DMS53 treated with DMSO at 0.1 percent for 48 hours (cell line): ENCODE data around the gene ANKK1.

Experiments used
- DNase-seq: peaks from one replicate; lab custom pipeline; 2025; ENCODE audit not compliant: unreplicated experiment; lab: John Stamatoyannopoulos, UW

Gene ANKK1

GRCh38 chr11:113407163-113407562 is 19.6 kb downstream of the ANKK1 start:
- no peak for DNase-seq

DNA sequence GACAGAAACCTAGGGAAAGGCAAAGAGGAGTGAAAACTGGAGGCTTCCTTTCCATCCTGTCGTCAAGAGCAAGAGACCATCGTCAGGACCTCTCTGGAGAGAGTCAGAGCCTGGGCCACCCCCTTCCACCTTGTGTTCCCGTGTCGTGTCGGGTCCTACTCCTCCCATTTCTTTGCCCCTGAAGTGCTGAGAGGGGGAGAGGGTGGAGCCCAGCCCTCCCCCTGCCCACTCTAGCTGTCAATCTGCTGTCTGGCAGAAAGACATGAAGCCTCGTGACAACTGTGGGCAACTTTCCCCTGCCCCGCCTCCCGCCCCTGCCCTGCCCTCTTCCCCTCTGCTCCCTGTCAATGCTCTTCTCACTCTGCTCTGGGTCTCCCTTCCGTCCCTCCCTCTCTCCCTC is 20.6 kb downstream of the ANKK1 start:
- no peak for DNase-seq

- no peak for DNase-seq
Measured at GRCh38 chr11:113408887-113409286, 21.3 kb downstream of the ANKK1 start.

GRCh38 chr11:113409526-113409925 is 21.9 kb downstream of the ANKK1 start:
- DNase-seq = no peak

DNA sequence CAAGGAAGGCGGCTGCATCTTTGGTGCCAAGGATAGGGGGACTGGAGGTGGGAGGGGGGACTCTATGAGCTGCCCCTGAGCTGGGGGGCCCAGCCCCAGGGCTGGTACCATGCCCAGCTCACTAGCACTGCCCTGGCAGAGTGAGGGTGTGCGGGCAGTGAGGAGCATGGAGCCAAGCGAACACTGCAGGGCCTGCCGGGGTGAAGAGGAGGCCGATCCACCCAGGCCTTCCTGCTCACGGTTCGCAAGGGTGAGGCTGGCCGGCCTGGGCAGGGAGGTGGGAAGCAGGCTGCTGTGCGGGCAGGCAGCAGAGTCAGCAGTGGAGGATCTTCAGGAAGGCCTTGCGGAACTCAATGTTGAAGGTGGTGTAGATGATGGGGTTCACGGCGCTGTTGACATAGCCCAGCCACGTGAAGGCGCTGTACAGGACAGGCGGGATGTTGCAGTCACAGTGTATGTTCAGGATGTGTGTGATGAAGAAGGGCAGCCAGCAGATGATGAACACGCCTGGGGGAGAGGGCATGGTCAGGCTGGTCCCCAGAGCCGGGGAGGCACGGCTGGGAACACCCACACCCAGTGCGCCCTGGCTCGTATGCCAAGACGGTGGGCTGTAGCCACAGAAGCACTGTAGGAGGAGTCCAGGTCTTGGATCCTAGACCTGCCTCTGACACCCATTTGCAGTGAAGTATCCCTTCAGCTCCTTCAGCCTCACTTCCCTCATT is 23.0 kb downstream of the ANKK1 start:
- no peak for DNase-seq

DNA sequence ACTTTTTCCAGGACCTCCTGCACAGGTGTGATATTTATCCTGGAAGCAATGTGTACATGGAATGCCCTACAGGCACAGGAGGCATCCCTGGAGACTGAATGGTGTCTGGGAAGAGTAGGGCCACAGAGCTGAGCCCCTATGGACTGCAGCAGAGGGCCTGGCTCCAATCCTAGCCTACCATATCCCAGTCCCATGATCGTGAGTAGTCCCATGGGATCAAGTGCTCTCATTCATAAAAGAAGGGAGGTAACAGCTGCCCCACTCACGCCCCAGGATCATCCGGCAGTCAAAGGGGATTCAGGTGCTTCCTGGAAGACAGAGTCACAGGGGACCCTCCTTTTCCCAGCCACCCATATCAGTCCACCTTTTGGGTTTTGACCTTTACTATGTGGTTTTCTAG is 24.0 kb downstream of the ANKK1 start:
- no peak for DNase-seq

DNA sequence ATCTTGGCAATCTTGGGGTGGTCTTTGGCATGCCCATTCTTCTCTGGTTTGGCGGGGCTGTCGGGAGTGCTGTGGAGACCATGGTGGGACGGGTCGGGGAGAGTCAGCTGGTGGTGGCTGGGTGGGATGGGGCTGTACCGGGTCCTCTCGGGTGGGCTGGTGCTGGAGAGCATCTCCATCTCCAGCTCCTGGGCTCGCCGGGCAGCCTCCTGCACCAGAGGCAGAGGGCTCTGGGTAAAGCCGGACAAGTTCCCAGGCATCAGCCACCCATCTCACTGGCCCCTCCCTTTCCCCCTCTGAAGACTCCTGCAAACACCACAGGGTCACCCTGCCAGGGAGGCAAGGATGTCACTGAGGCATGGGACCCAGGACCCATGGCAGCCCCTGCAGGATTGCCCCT is 25.1 kb downstream of the ANKK1 start:
- DNase-seq = no peak

GRCh38 chr11:113415343-113415742 is 27.8 kb downstream of the ANKK1 start:
- no peak for DNase-seq

DNA sequence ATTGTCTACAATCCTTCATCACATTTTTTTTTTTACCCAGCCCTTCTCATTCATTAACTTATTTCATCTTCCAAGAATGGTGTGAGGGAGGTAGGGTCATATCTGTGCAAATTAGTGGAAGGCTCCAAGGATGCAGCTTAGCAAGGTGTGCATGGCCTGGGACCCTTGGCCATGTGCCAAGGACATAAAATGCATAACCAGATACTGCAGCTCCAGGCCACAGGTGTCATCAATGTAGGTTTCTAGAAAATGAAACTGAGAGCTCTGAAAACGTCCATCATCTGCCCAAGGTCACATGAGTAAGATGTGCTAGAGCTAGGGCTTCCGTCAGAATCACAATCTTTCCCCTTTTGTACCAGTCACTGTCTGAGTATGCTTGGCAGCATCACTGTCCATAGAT is 29.8 kb downstream of the ANKK1 start:
- DNase-seq = no peak

DNA sequence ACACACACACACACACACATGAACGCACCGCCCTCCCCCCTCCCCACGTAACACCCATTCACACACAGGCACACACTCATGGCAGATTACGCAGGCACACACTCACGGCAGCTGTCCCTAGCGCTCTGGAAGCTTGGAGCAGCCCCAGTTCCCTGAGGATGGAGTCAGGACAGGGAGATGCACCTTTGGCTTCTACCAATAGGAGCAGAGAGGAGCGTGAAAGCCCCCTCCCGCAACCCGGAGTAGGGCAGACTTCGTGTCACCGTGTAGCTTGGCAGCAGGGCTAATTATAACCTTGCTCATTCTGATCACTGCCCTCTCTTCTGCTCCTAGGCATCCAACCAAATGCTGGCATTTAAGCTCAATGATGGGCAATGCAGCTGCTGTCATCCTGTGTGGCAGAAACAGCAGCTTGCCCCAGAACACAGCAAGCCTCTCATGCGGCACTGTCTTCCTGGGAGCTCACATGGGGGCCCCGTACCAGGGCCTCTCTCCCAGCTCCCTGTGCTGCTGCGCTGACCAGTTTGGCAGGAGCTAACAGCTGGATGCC is 31.9 kb downstream of the ANKK1 start:
- DNase-seq = no peak

GRCh38 chr11:113420808-113421207 is 33.2 kb downstream of the ANKK1 start:
- no peak for DNase-seq

DNA sequence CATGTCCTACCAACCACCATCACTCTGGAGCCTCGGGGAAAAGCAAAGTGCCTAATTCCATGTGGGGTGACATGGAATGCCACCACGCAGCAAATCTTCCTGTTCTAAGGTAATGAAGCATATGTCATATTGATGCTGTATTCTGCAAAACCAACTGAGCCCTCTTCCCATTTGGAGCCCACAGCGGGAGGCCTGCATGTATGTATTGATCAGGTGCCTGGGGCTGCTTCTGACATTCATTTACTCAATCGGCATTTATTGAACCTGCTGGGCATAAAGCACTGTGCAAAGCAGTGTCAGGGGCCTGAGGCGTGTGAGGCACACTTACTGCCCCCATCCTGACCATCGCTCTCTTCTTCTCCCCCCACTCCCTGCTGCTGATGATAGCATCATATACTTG is 39.1 kb downstream of the ANKK1 start:
- no peak for DNase-seq

DNA sequence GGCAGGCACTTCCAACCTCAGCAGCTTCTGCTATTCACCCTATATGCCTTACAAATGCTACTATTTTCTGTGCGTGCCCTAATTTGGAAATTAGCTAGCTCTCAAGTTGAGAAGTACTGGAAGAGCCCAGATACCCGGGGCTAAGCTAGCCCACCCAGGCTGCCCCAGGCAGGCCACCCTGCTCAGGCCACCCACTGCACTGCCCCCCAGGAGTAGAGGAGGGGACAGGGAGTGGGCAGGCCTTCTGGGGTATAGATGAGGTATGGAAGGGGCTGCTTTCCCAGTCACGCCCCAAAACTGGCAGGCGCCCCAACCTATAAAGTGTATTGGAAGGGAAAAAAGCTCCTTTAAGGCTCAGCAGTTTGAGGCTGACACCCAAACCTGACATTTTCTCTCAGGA is 44.2 kb downstream of the ANKK1 start:
- no peak for DNase-seq

DNA sequence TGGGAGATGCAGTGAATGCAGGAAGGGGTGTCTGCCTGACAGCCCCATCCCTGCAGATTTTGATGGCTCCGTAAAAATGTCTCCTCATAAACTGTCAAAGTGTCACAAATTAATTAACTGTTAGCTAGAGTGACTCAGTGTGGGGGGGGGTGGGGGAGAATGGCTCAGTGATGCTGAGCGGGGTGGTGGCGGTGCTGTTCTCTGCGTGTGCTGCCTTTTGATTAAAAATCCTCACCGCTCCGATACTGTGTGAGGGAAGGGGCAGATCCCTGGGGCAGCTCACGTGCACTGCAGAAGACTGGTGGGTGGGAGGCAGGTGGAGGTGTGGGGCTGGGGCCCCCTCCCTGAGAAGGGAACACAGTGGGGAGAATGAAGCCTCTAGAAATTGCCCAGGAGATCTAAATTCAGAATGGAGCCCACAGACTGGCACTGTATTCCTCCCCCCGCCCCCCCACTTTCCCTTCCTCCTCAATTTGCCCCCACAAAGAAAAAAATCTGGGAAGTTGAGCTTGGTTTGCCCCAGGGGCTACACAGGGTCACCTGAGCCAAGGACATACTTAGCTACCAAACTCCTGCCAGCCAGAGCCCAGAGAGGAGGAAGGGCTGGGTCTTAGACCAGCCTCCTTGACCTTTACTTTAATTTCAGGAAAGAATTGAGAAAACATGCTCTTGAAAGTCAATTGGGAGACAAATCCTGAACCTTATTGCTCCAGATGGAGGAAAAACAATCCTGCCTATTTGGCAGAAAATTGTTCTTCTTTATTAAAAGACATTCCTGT is 47.8 kb downstream of the ANKK1 start:
- DNase-seq = no peak

GRCh38 chr11:113436672-113437252 is 49.2 kb downstream of the ANKK1 start:
- no peak for DNase-seq

DNA sequence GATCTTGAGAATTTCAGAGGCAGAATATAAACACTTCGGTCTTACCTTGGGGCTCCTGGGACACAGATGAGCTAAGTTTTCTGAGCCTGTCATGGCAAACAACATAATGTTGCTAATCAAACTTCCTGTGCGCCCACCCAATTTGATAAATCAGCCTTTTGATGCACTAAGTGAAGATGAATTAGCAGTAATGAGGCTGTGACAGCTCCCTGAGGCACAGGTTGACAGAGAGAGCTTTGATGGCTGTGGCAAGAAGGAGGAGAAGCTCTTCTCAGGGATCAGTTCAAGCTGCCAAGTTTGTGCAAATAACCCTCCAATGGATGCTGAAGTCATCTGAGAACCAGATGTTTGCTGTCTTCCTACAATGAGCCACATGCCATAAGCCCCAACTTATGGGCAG is 53.2 kb downstream of the ANKK1 start:
- no peak for DNase-seq

GRCh38 chr11:113444502-113445123 is 57.0 kb downstream of the ANKK1 start:
- DNase-seq = no peak

GRCh38 chr11:113446112-113446511 is 58.5 kb downstream of the ANKK1 start:
- DNase-seq = no peak

- DNase-seq = no peak
Measured at GRCh38 chr11:113446938-113447337, 59.4 kb downstream of the ANKK1 start.

DNA sequence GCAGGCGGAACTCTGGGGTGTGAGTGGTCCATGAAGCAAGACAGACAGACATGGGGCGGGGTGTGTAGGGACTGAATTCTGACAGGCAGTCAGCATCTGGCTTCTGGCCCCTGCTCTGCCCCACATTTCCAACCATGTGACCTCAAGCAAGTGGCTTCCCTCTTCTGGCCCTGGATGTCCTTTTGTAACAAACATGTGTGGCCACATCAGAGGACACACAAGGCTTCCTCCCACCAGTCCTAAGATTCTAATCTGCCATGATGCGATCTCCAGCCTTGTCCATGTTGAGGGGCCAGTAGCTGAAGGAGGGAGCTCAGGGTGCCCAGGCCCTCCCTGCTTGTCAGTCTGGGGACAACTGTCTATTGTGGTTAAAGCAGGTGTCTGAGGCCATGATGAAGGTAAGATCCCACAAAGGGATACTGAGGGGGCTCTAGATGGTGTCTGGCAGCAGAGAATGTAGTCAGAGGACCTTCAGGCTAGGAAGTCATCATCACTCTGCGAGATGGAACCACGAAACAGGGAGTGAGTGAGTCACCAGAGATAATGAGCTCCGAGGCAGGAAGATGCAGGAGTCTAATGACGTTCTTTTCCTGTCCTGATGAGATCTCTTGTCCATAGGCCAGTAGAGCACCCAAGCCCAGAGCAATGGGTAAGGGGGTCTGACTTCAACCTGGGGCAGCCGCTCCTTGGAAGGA is 60.2 kb downstream of the ANKK1 start:
- no peak for DNase-seq

DNA sequence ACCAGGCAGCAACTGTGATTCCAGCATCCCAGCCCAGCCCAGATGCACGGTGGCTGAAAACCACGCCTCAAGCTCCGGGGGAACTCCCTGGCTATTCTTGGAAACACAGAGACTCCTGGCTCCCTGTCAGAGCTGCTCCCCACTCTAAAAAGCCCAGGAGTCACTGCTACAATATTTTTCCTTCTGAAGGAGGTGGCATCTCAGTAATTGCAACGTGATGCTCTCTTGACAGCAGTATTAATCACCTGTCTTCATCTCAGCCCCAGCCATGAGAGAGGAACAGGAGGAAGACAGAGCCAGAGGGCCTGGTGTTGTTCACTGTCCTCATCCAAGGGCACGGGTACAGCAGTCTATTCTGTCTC is 60.7 kb downstream of the ANKK1 start:
- DNase-seq = no peak
